WI38 (cell line): Measurements from ENCODE around the gene FTH1.
A peak's percentile ranks its signal among the peaks of the same experiment; 100 is the strongest.

Experiments used
- H3K4me3 ChIP-seq: 2 replicates; pipeline ENCODE4 v1.5.1; 2011; ENCODE audit warnings: low read depth, mild to moderate bottlenecking, control low read depth, low read length
- TF ChIP-seq, protein P1 (sequence below): IDR thresholded peaks from 2 replicates; pipeline ENCODE4 v1.5.1; 2012; ENCODE audit warnings: low read depth, mild to moderate bottlenecking, control low read depth, low read length

Gene FTH1

DNA sequence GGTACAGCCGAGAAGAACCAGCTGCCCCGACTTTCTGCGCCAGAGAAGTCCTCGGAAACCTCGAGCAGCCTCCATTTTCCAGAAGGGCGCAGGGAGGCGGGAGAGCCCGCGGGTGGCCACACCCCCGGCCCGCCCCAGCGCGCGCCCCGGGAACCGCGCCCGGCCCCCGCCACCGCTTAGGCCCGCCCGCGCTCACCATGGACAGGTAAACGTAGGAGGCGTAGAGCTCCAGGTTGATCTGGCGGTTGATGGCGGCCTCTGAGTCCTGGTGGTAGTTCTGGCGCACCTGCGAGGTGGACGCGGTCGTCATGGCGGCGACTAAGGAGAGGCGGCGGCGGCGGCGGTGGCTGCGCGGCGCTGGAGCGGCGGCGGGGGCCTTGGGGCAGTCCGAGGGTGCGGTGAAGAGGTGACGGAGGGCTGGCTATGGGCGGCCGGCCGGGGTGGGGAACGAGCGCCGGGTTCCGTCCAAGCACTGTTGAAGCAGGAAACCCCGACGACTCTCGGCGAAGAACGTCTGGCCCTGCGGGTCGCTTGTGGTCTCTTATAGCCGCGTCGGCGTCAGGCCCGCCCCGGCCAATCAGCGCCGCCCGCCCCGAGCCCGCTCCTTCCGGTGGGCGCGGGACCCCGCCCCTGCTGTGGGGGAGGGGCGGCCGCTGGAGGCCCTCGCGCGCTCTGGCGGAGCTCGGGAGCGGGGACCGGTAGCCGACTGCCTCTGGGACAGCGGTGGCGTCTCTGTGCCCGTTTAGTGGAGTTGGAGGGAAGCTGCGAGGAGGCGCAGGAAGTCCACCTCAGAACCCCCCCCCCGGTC lies at the start of gene FTH1:
FTH1 (minus strand) TSS at position 519 of the 808 bp plus-strand sequence; CDS start at position 310, 209 bp downstream.
- TF ChIP-seq, protein P1, sequence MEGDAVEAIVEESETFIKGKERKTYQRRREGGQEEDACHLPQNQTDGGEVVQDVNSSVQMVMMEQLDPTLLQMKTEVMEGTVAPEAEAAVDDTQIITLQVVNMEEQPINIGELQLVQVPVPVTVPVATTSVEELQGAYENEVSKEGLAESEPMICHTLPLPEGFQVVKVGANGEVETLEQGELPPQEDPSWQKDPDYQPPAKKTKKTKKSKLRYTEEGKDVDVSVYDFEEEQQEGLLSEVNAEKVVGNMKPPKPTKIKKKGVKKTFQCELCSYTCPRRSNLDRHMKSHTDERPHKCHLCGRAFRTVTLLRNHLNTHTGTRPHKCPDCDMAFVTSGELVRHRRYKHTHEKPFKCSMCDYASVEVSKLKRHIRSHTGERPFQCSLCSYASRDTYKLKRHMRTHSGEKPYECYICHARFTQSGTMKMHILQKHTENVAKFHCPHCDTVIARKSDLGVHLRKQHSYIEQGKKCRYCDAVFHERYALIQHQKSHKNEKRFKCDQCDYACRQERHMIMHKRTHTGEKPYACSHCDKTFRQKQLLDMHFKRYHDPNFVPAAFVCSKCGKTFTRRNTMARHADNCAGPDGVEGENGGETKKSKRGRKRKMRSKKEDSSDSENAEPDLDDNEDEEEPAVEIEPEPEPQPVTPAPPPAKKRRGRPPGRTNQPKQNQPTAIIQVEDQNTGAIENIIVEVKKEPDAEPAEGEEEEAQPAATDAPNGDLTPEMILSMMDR, result no peak
- H3K4me3 ChIP-seq, result peak within 1 kb of the TSS; percentile 100

DNA sequence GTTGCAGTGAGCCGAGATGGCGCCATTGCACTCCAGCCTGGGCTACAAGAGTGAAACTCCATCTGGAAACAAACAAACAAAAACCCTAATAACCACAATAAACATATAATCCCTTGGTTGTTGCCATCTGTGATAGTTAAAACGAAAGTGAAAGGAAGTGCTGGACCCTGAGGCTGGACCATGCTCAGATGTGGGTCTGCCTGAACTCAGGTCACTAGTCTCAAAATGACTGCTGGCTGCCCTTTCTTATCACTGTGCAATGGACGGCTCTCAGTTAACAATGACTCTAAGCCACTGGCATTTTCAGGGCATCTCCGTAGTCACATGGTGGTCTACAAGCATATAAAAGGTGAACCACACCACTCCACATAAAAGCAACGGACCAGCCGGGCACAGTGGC lies 48.2 kb upstream of the FTH1 start:
- TF ChIP-seq, protein P1, result no peak
- H3K4me3 ChIP-seq, result no peak overlapping the region

DNA sequence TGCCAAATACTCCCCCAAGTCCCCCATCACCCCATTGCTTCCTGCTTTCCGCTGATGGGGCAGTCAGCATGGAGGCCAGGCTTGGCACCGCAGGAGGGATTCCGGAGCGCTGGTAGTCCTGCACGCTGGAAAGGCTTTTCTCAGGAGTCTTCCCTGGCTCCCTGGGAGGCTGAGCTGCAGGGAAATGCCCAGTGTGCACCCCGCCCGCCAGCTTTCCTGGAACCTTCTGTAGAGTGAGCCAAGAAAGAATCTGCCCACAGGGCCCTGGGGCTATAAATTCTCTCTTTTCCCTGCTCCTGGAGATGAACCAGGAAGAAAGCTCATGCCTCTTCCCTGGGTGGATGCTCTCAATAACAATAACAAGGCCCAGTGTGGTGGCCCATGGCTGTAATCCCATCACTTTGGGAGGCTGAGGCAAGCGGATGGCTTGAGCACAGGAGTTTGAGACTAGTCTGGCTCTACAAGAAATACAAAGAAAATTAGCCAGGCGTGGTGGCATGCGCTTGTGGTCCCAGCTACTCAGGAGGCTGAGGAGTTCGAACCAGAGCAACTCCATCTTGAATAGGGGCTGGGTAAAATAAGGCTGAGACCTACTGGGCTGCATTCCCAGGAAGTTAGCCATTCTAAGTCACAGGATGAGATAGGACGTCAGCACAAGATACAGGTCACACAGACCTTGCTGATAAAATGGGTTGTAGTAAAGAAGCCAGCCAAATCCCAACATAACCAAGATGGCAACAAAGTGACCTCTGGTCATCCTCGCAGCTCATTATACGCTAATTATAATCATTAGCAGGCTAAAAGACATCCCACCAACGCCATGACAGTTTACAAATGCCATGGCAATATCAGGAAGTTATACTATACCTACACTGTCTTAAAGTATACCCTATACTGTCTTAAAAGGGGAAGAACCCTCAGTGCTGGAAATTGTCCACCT lies 46.4 kb upstream of the FTH1 start:
- TF ChIP-seq, protein P1, result no peak

DNA sequence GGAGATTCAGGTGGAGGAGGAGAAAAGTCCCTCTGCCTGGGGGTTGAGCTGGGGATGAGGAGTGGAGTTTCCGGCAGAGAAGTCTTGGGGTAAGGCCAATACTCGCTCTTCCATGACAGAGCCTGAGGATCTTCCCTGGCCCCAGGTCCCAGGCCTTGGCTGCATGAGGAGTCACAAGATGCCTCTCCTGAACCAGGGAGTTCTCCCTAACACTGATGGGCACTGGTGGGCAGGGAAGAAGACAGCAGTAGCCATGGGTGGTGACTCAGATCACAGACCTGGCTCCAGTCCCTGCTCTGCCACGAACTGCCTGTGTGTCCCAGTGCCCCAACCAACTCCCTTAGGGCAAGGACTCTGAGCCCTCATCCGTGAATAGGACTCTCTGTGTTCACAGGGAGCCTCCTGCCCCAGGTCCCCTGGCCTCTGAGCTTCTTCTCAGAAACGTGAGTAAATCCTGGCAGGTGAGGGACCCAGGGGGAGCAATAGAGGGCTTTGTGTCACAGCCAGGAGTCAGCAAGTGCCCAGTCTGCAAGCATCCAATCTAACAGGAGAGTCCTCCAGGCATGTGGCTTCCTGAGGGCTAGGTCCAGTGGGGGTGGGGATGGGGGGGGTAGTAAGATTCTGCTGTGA lies 45.5 kb upstream of the FTH1 start:
- TF ChIP-seq, protein P1, result no peak
- no peak overlapping the region for H3K4me3 ChIP-seq

More for the DNA sequence above, 46.4 kb upstream of the FTH1 start:
- no peak overlapping the region for H3K4me3 ChIP-seq

DNA sequence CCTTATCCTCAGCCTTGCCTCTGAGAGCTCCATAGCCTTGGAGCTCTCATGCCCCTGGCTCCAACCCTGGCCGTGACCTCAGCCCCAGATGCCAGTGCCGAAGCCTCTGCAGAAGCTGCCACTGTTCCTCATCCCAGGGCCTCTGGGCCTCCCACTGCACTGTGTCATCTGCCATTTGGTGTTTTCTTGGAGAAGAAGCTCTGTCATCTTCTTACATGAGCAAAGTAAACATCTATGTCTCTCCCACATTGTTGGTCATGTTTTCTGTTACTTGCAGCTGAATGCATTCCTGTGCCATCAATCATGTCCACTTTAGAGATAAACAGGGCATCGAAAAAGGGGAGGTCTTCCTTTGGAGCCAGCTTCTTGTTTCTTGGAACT lies 45.0 kb upstream of the FTH1 start:
- no peak overlapping the region for H3K4me3 ChIP-seq
- TF ChIP-seq, protein P1, result no peak

DNA sequence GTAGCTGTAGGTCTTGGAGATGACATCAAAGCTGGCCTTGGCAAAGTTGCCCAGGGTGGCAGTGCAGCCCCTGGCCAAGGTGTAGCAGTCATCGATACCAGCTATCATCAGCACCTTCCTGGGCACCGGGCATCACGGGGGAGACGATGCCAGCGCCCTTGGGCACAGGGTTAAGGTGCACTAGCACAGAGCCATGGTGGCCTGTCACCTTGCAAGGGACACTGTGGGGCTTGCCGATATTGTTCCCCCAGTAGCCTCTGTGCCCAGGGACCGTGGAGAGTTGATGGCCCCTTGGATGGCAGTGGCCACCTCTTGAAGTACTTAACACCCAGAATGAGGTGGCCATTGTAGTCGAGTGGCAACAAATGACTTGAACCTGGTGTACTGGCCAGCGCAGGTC lies 44.4 kb upstream of the FTH1 start:
- TF ChIP-seq, protein P1, result no peak
- no peak overlapping the region for H3K4me3 ChIP-seq
